Measurements from ENCODE around the gene VPS35. TPM values are rescaled to one million over a fixed set of nuclear protein-coding genes. Genes with fewer than 3 reads are reported as not detected.

The VPS35 gene
- total RNA-seq, 2 experiments from 2014 or later: 103 to 106 TPM

DNA sequence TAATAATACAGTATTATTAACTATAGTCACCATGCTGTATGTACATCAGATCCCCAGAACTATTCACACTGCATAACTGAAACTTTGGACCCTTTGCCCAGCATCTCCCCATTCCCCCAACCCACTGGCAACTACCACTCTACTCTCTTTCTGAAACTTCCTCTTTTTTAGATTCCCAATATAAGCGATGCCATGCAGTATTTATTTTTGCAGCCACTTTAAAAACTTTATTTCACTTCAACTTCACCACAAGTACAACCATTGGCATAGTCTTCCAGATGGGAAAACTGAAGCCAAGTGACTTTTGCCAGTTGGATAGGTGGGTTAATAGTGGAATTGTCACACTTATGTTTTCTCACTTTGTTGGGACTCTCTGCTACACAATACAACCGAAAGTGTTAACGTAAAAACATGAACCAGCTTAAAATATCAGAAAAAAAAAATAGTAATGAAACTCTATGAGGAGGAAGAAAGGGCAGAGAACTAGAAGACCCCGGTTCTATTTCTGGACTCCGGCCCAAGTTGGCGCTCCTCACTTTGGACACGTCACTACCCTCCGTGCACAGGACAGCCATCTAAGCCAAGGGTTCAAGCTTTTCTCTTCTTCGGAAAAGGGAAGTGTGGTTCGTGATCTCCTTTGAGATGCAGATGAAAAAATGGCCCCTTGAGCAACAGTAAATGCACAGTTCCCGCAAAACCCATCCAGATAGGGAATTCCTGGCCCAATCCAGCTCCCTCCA, 68.5 kb downstream of the VPS35 start:
- Mint-ChIP-seq H3K9me3 (no peaks in the 10 kb centered on the region), H3K4me3 (peak overlapping the region; percentile 92), H3K27me3 (peaks cover 23% of the 10 kb centered on the region), H3K36me3 (peaks cover 26% of the 10 kb centered on the region), H3K4me1 (peaks cover 9% of the 10 kb centered on the region), H3K27ac (peak overlapping the region; percentile 70)
- no peak for DNase-seq

DNA sequence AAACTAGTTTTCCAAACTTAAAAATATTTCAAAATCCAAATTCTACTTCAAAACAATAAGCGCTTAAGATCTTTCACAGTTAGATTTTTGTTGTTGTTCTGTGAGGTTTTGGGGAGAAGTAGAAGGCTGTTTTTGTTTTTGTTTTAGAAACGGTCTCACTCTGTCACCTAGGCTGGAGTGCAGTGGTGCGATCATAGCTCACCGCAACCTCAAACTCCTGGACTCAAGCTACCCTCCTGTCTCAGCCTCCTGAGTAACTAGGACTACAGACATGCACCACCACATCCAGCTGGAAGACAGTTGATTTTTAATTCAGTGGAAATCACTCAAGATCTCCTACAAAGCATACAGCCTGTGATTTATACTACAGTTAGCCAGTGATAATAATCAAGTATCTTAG, 70.5 kb downstream of the VPS35 start:
- peaks cover 32% of the 10 kb centered on the region for H3K36me3 Mint-ChIP-seq
- H3K4me1 Mint-ChIP-seq: peaks cover 9% of the 10 kb centered on the region
- H3K4me3 Mint-ChIP-seq: no peak overlapping the region
- H3K9me3 Mint-ChIP-seq: no peaks in the 10 kb centered on the region
- H3K27ac Mint-ChIP-seq: no peak overlapping the region
- DNase-seq: no peak
- peaks cover 23% of the 10 kb centered on the region for H3K27me3 Mint-ChIP-seq

DNA sequence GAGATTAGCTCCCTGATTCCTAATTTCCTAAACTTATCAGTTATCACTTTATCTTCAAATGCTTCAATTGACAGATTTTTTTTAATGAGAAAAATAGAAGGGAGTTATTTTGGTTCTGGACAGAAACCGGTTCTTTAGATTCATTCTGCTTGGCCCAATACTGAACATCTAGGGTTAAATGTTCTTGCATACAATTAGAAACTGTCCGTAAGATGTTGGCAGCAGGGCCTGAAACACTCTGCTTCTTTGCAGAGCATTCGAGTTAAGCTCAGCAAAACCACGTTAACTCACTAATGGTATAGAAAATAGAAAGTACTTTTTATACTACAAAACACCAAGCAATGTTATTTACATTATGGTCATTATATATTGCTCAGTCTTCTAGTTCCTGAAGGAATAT, 75.0 kb downstream of the VPS35 start:
- Mint-ChIP-seq H3K9me3 (no peaks in the 10 kb centered on the region), H3K4me1 (no peaks in the 10 kb centered on the region), H3K4me3 (no peak overlapping the region), H3K27me3 (no peaks in the 10 kb centered on the region), H3K36me3 (peaks cover 29% of the 10 kb centered on the region), H3K27ac (no peak overlapping the region)
- DNase-seq: no peak

DNA sequence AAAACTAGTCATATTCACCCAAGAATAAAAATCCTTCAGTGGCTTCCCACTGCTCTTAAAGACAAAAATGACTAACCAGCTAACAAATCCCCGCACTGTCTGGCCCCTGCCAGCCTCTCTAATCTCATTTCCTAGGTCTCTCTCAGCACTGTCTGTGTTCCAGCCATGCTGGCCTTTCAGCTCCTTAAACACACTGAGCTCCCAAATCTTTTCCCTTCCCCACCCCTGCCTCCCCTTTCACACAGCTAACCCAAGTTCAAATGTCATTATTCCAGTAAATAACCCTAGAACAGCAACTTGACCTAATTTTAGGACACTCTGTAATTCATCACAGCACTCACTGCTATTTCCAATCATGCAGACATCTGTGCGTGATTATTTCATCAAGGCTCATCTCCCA, 75.6 kb downstream of the VPS35 start:
- DNase-seq: no peak
- no peaks in the 10 kb centered on the region for H3K27me3 Mint-ChIP-seq
- H3K36me3 Mint-ChIP-seq: peaks cover 27% of the 10 kb centered on the region
- no peaks in the 10 kb centered on the region for H3K4me1 Mint-ChIP-seq
- H3K9me3 Mint-ChIP-seq: no peaks in the 10 kb centered on the region
- H3K4me3 Mint-ChIP-seq: no peak overlapping the region
- H3K27ac Mint-ChIP-seq: no peak overlapping the region

DNA sequence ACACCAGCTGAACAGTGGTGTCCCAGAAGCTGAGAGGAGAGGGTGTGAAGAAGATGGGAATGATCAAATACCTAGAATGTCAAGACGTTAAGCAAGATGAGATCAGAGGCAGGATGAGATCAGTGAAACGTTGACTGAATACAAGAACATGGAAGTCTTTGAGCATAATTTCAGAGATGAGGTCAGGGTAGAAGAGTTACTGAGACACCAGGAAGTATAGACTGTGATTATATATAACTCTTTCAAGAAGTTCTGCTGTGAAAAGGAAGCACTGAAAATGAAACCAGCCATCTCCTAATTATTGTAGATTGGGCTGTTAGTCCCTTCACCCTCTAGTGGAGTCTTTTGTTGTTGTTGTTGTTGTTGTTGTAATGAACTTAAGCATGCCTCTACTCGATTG, 76.9 kb downstream of the VPS35 start:
- Mint-ChIP-seq H3K9me3 (no peaks in the 10 kb centered on the region), H3K36me3 (peaks cover 22% of the 10 kb centered on the region), H3K4me1 (no peaks in the 10 kb centered on the region), H3K4me3 (no peak overlapping the region), H3K27me3 (no peaks in the 10 kb centered on the region), H3K27ac (no peak overlapping the region)
- no peak for DNase-seq

DNA sequence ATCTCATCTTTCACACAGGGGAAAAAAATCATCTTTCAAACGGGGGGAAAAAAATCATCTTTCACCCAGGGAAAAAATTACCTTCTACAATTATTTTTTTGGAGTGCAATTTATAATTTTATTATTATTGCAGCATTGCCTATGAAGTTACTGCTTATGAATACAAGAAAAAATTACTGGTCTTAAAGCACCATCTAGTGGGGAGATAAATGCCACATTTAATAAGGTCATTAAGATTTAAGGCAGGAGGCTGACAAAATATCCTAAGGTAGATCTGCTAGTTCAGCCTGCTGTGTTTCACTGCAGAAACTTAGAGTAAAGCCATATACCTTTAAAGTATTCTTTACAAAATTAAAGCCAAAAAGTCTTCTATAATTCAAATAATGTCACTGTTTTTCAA, 81.4 kb downstream of the VPS35 start:
- H3K9me3 Mint-ChIP-seq: no peaks in the 10 kb centered on the region
- H3K27me3 Mint-ChIP-seq: no peaks in the 10 kb centered on the region
- peaks cover 21% of the 10 kb centered on the region for H3K36me3 Mint-ChIP-seq
- no peak for DNase-seq
- H3K4me3 Mint-ChIP-seq: no peak overlapping the region
- H3K4me1 Mint-ChIP-seq: no peaks in the 10 kb centered on the region
- no peak overlapping the region for H3K27ac Mint-ChIP-seq

DNA sequence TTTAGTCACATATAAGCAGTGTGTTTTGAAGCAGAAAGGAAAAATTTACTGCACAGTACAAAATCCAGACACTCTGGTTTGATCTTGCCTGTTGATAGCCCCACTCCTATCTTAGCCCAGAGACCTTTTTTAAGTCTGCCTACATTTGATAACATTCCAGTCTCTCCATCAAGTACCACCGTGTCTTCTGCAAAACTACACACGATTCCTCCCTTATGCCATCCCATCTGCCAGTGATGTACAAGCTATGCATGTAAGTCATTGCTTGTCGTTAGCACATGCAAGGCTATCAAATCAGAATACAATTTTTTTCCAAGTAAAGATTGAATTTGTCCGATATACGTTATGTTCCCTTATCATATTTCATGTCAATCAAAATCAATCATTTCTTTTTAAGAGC, 82.7 kb downstream of the VPS35 start:
- no peaks in the 10 kb centered on the region for H3K27me3 Mint-ChIP-seq
- peaks cover 28% of the 10 kb centered on the region for H3K36me3 Mint-ChIP-seq
- no peak for DNase-seq
- no peak overlapping the region for H3K4me3 Mint-ChIP-seq
- H3K4me1 Mint-ChIP-seq: no peaks in the 10 kb centered on the region
- H3K27ac Mint-ChIP-seq: no peak overlapping the region
- H3K9me3 Mint-ChIP-seq: no peaks in the 10 kb centered on the region

Other genes starting within 250 kb of the VPS35 start
- 10 to 100 TPM; 39.5 to 41.6 TPM for gene SHCBP1, start 67.8 kb downstream of the VPS35 start, total RNA-seq
- 10 to 100 TPM; 60.7 to 62.2 TPM for gene ORC6, start 481 bp upstream of the VPS35 start, total RNA-seq
- under 1 TPM; 0.33 to 0.54 TPM for gene MYLK3, start 59.2 kb upstream of the VPS35 start, total RNA-seq
- gene C16orf87, start 142.0 kb upstream of the VPS35 start, total RNA-seq: 10 to 100 TPM; 16.5 to 17.9 TPM
- gene GPT2, start 195.2 kb upstream of the VPS35 start, total RNA-seq: 10 to 100 TPM; 33.2 to 35.8 TPM

Data from activated naive CD8-positive, alpha-beta T cell treated with anti-CD3 and anti-CD28 coated beads for 36 hours (primary cell).